KMS-11 (cell line): Measurements from ENCODE around the gene FAM110D.

ENCODE experiments used
- H2AFZ ChIP-seq: fragments of 200-600 bp; sonication (generic); 2 replicates; pipeline ENCODE4 v1.6.1; 2016; ENCODE audit warnings: antibody characterized with exemption, mixed run types, low read depth
- H3K27ac ChIP-seq: fragments of 200-600 bp; sonication (generic); 2 replicates; pipeline ENCODE4 v1.6.1; 2016; ENCODE audit warnings: mild to moderate bottlenecking, mixed run types
- H3K27me3 ChIP-seq: fragments of 200-600 bp; sonication (generic); 2 replicates; pipeline ENCODE4 v1.6.1; 2017; ENCODE audit warnings: mild to moderate bottlenecking, low read depth, mixed run types, moderate library complexity; ENCODE audit not compliant: insufficient read depth
- H3K36me3 ChIP-seq: fragments of 200-600 bp; sonication (generic); 2 replicates; pipeline ENCODE4 v1.6.1; 2017; ENCODE audit warnings: mild to moderate bottlenecking, mixed run types; ENCODE audit not compliant: insufficient read depth
- H3K4me1 ChIP-seq: fragments of 200-600 bp; sonication (generic); 2 replicates; pipeline ENCODE4 v1.6.1; 2016; ENCODE audit warnings: mild to moderate bottlenecking, low read depth, mixed run types; ENCODE audit not compliant: poor library complexity, severe bottlenecking
- H3K4me2 ChIP-seq: fragments of 200-600 bp; sonication (generic); 2 replicates; pipeline ENCODE4 v1.7.0; 2016; ENCODE audit warnings: mild to moderate bottlenecking, mixed run types
- H3K4me3 ChIP-seq: fragments of 200-600 bp; sonication (generic); IDR thresholded peaks from 2 replicates; pipeline ENCODE4 v1.6.1; 2017; ENCODE audit warnings: low read depth, low read length, mixed read lengths; ENCODE audit not compliant: insufficient read depth
- H3K79me2 ChIP-seq: fragments of 200-600 bp; sonication (generic); 2 replicates; pipeline ENCODE4 v1.6.1; 2016; ENCODE audit warnings: low read depth, mixed run types; ENCODE audit not compliant: insufficient read depth
- H3K9ac ChIP-seq: fragments of 200-600 bp; sonication (generic); 2 replicates; pipeline ENCODE4 v1.6.1; 2016; ENCODE audit warnings: mild to moderate bottlenecking, mixed run types
- H4K20me1 ChIP-seq: fragments of 200-600 bp; sonication (generic); 2 replicates; pipeline ENCODE4 v1.6.1; 2016; ENCODE audit warnings: mild to moderate bottlenecking, mixed run types; ENCODE audit not compliant: insufficient read depth
- TF ChIP-seq, protein P1 (sequence below): fragments of 200-600 bp; sonication (generic); conservative IDR thresholded peaks from 2 replicates; pipeline ENCODE4 v1.6.1; 2017; ENCODE audit warnings: low read depth, mild to moderate bottlenecking, antibody characterized with exemption, low read length, moderate library complexity, mixed read lengths

FAM110D gene

DNA sequence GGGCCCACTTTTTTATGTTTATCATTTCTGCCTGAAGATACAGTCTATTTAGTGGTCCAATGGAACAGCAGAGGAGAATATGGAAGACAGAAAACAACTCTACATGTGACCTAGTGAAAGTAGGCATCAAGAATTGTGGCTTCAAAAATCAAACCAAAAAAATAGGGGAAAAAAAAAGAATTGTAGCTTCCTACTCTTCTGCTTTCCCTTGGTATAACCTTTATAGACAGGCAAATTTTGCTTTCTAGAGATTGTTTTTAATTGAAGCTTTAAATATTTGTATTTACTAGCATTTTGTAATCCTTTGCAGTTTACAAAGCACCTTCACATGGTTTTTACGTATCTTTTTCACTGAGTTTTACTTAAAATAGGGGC, 32.9 kb upstream of the FAM110D start:
- Histone ChIP-seq H3K4me1 (peaks cover 64% of the 10 kb centered on the region), H3K4me3 (peak overlapping the region; percentile 74), H2AFZ (no peak overlapping the region), H3K79me2 (peaks cover 3% of the 10 kb centered on the region; the same call in 1 of the 2 replicates), H3K27ac (peak overlapping the region; percentile 74), H4K20me1 (no peaks in the 10 kb centered on the region), H3K36me3 (no peaks in the 10 kb centered on the region), H3K27me3 (no peaks in the 10 kb centered on the region), H3K9ac (peak overlapping the region; percentile 40; the same call in 1 of the 2 replicates), H3K4me2 (peak overlapping the region; percentile 67)
- TF ChIP-seq, protein P1, sequence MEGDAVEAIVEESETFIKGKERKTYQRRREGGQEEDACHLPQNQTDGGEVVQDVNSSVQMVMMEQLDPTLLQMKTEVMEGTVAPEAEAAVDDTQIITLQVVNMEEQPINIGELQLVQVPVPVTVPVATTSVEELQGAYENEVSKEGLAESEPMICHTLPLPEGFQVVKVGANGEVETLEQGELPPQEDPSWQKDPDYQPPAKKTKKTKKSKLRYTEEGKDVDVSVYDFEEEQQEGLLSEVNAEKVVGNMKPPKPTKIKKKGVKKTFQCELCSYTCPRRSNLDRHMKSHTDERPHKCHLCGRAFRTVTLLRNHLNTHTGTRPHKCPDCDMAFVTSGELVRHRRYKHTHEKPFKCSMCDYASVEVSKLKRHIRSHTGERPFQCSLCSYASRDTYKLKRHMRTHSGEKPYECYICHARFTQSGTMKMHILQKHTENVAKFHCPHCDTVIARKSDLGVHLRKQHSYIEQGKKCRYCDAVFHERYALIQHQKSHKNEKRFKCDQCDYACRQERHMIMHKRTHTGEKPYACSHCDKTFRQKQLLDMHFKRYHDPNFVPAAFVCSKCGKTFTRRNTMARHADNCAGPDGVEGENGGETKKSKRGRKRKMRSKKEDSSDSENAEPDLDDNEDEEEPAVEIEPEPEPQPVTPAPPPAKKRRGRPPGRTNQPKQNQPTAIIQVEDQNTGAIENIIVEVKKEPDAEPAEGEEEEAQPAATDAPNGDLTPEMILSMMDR: no peak

DNA sequence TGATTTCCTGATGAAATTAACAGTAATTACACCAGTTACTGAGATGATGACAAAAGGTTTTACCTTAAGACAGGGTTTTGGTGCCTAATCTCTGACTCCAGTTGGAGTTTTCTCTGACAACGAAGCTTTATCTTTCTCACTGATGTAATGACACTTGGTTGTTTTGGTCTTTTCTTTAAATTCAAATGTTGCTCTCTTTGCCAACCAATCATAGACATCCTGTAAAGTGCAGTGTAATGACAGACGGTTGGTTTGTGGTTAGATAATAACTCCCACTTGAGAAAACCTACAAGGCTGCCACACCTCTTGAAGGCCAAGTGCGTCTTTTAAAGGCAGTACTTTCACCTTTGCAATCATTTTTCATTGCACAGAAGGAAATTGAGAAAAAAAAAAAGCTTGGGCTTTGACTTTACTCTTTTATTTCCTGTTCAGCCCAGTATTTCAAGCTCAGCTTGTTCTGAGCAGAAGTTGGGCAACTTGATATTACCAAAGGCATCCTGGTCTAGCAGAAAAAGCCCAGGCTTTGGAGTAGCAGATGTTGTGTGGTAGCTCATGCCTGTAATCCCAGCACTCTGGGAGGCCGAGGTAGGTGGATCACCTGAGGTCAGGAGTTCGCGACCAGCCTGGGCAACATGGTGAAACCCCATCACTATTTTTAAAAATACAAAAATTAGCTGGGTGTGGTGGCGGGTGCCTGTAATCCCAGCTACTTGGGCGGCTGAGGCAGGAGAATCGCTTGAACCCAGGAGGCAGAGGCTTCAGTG, 32.4 kb upstream of the FAM110D start:
- peaks cover 58% of the 10 kb centered on the region for H3K4me1 ChIP-seq
- H3K79me2 ChIP-seq: no peaks in the 10 kb centered on the region; the same call in 1 of the 2 replicates
- no peaks in the 10 kb centered on the region for H3K36me3 ChIP-seq
- no peaks in the 10 kb centered on the region for H4K20me1 ChIP-seq
- TF ChIP-seq, protein P1: no peak
- H2AFZ ChIP-seq: no peak overlapping the region; the same call in 1 of the 2 replicates
- peak overlapping the region; percentile 40; the same call in 1 of the 2 replicates for H3K9ac ChIP-seq
- peak overlapping the region; percentile 74 for H3K4me3 ChIP-seq
- H3K27me3 ChIP-seq: no peaks in the 10 kb centered on the region
- peak overlapping the region; percentile 74 for H3K27ac ChIP-seq
- H3K4me2 ChIP-seq: peak overlapping the region; percentile 67

DNA sequence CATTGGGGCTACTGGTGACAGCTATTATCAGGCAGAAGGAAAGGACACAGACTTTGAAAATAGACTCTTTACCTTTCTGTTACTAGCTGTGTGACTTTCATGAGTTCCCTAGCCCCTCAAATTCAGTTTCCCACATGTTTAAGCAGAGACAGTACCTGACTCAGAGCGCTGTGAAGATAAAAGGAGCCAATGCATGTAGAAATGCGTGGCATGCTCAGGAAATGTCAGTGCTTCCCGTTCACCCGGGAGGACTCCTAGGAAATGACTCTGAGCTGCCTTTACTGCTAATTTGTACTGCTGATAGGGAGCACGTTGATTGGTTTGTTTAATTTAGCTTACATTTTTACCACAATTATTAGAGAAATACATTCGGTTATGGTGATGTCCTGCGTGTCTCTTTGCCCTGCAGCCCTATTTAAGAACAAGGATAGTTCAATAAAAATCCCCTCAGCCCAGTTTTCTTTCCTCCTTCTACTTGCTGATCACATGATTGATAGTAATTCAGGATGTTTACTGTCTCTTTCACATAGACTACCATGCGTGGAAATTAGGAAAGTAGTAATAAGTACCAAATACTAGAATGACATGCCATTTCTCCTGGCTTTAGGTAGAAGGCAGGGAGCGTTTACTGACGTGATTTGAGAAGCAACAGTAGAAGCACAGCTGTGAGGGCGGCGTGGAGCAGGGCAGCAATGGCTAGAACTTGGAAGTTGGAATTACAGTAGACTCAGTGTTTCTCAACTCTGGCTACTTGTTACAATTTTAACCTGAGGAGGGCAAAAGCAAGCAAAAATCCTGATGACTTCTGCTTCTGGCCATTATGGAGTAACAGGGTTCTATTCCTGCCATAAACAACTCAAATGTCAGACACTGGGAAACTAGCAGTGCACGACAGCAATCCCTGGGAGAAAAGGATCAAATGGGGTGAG, 31.4 kb upstream of the FAM110D start:
- H3K4me1 ChIP-seq: peaks cover 48% of the 10 kb centered on the region
- no peak overlapping the region for H3K9ac ChIP-seq
- H3K4me3 ChIP-seq: peak overlapping the region; percentile 74
- H2AFZ ChIP-seq: no peak overlapping the region
- no peaks in the 10 kb centered on the region for H3K27me3 ChIP-seq
- no peaks in the 10 kb centered on the region for H4K20me1 ChIP-seq
- H3K36me3 ChIP-seq: no peaks in the 10 kb centered on the region
- peak overlapping the region; percentile 74; the same call in 1 of the 2 replicates for H3K27ac ChIP-seq
- no peaks in the 10 kb centered on the region; the same call in 1 of the 2 replicates for H3K79me2 ChIP-seq
- H3K4me2 ChIP-seq: peak overlapping the region; percentile 67
- TF ChIP-seq, protein P1: no peak

DNA sequence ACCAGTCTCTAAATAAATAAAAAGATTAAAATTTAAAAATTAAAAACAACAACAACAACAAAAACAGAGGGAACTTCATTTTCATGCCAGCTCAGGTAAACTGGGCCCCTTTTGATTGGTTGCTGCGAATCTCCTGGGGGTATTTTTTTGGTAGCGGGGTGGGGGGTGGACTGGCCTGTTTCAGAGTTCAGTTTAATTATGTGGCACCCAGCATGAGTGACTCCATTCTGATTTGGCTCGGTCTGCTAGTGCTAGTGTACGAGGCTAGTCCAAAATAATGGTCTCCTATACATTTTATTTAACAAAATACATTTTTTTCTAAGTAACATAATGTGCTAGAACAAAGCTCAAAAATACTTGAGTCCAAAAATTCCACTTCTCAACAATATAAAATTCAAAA, 29.1 kb upstream of the FAM110D start:
- H3K4me1 ChIP-seq: peaks cover 27% of the 10 kb centered on the region
- H2AFZ ChIP-seq: no peak overlapping the region
- no peaks in the 10 kb centered on the region for H3K36me3 ChIP-seq
- TF ChIP-seq, protein P1: no peak
- H3K4me3 ChIP-seq: no peak overlapping the region
- no peaks in the 10 kb centered on the region for H4K20me1 ChIP-seq
- H3K27ac ChIP-seq: no peak overlapping the region
- H3K4me2 ChIP-seq: no peak overlapping the region
- H3K79me2 ChIP-seq: no peaks in the 10 kb centered on the region; the same call in 1 of the 2 replicates
- H3K9ac ChIP-seq: no peak overlapping the region
- H3K27me3 ChIP-seq: no peaks in the 10 kb centered on the region
